22Rv1 (cell line): ENCODE measurements around the gene DCPS.

ENCODE experiments used
- H3K27ac ChIP-seq: fragments of 450-650 bp; 2 replicates; pipeline ENCODE4 v1.5.1; 2017
- CTCF ChIP-seq: fragments of 450-650 bp; IDR thresholded peaks from 2 replicates; pipeline ENCODE4 v1.5.1; 2017; ENCODE audit warnings: mild to moderate bottlenecking
- ZFX ChIP-seq: fragments of 450-650 bp; IDR thresholded peaks from 2 replicates; pipeline ENCODE4 v1.6.1; 2017; ENCODE audit warnings: antibody characterized with exemption, borderline replicate concordance

DCPS gene

GRCh38 chr11:126317432-126317755 is 13.5 kb downstream of the DCPS start:
- H3K27ac ChIP-seq = no peak overlapping the region

DNA sequence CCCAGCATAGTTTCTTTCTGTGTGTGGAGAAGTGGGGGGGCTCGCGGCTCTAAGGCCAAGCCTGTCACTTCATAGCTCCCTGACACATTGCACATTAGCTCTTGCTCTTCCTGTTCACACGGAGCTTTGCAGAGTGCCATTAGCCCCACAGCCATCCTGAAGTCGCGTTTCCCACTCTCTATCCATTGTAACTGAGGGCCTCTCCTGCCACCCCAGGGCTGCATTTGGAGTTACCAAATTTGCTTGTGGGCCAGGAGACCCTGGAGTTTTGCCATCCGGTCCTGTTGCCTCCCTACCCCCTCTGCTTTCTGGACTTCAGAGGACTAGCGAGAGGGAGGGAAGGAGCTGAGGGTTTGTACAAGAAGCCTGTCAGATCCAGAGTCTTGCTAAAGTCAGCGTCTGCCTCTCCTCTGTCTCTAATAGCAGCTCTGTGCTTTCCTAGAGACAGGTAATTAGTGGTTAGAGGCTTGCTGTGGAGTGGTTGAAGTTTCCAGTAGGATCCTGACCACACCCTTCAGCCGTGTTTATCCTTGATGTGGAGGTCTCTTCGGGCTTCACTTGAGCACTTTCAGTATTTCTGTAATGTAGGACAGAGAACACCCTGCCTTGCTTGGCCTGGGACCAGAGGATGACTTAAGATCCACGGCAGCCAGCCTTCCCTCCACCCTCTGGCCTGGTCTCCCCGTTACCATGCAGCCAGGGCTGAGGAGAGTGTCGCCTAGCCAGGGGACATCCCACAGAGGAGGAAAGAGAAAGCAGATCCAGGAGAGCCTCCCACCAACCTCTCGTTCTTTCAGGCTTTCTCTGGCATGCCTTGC is 14.1 kb downstream of the DCPS start:
- no peak overlapping the region for H3K27ac ChIP-seq
- TF ChIP-seq ZFX (no peak), CTCF (no peak)

More at GRCh38 chr11:126317432-126317755, 13.5 kb downstream of the DCPS start:
- TF ChIP-seq ZFX (no peak), CTCF (no peak)

- no peak overlapping the region for H3K27ac ChIP-seq
- TF ChIP-seq CTCF (no peak), ZFX (no peak)
Observed at GRCh38 chr11:126318574-126319373, 14.9 kb downstream of the DCPS start.

GRCh38 chr11:126319374-126319740 is 15.5 kb downstream of the DCPS start:
- no peak for TF ChIP-seq CTCF
- TF ChIP-seq ZFX = no peak
- H3K27ac ChIP-seq = no peak overlapping the region

- TF ChIP-seq CTCF = no peak
- no peak for TF ChIP-seq ZFX
- no peak overlapping the region for H3K27ac ChIP-seq
Observed at GRCh38 chr11:126322996-126323395, 19.1 kb downstream of the DCPS start.

DNA sequence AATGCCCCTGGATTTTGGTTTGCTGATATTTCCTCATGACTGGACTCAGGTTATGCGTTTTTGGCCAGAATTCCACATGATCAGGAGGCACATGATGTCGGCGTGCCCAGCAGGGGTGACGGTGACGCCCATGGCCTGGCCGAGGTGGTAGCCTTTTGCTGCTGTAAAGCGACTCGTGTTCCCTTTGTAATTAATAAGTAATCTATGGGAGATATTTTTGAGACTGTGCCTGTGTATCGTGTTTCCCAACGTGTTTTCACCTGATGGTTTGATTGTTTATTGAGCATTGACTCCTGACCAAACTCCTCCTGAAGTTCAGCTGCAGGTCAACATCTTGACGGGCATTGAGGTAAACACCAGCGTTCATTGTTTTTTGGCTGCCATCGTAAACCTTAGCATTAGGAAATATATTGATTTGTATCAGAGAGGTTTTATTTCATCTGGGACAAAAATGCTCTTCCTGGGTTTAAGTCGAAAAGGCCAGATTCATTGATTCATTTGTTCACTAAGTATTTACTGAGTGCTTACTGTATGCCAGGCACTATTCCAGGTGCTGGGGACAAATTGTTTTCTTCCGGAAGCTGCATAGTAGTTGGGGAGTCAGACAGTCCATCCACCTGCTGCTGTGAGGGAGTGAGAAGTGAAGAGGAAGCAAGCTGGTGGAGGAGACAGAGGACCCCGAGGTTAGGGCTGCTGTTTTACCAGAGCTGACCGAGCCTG is 23.6 kb downstream of the DCPS start:
- H3K27ac ChIP-seq = no peak overlapping the region

More for the DNA sequence above, 23.6 kb downstream of the DCPS start:
- TF ChIP-seq CTCF (no peak), ZFX (no peak)
